Vagina (tissue), 2 donors: ENCODE measurements around the gene SRRM2.

ENCODE experiments used
- CTCF ChIP-seq, 3 experiments: fragments of 450-650 bp in 2 of 3; fragments of 200-600 bp in 1 of 3; sonication (generic) in 1 of 3; IDR thresholded peaks; one replicate each; pipeline ENCODE4 v1.5.1; 2017 to 2019; ENCODE audit warnings: antibody characterized with exemption in 3 of 3, mild to moderate bottlenecking in 2 of 3, moderate library complexity in 2 of 3
- POLR2A ChIP-seq, 2 donors: fragments of 450-650 bp; IDR thresholded peaks; one replicate each; pipeline ENCODE4 v1.6.1; 2017; ENCODE audit warnings: antibody characterized with exemption in 2 of 2, mild to moderate bottlenecking in 2 of 2, moderate library complexity in 2 of 2

GRCh38 chr16:2769100-2769529 is 16.7 kb downstream of the SRRM2 start:
- no peak for TF ChIP-seq POLR2A (IDR thresholded peaks at IDR 0.05)
- no peak for TF ChIP-seq CTCF (IDR thresholded peaks at IDR 0.05)
